ENCODE measurements around the gene NEFH. TPM values are rescaled to one million over a fixed set of nuclear protein-coding genes. Genes with fewer than 3 reads are reported as not detected.

Gene NEFH
- total RNA-seq, 1 donor from 2014 or later: 3.5 TPM

- no peaks in the 10 kb centered on the region for H3K4me1 Mint-ChIP-seq
- no peak overlapping the region for H3K4me3 Mint-ChIP-seq
- no peak overlapping the region for H3K27ac Mint-ChIP-seq
- no peak for TF ChIP-seq CTCF (IDR thresholded peaks at IDR 0.05; ENCODE audit: unreplicated experiment)
- no peak for DNase-seq (ENCODE audit: low spot score in 2 of 2, unreplicated experiment in 2 of 2)
- no peaks in the 10 kb centered on the region for H3K27me3 Mint-ChIP-seq (ENCODE audit: low read depth)
- H3K9me3 Mint-ChIP-seq: no peaks in the 10 kb centered on the region
- H3K36me3 Mint-ChIP-seq: peaks cover 41% of the 10 kb centered on the region
Observed at GRCh38 chr22:29521526-29521925, 41.5 kb downstream of the NEFH start.

GRCh38 chr22:29523761-29524160, 43.7 kb downstream of the NEFH start:
- Mint-ChIP-seq H3K4me1 (no peaks in the 10 kb centered on the region), H3K27me3 (ENCODE audit: low read depth) (no peaks in the 10 kb centered on the region), H3K36me3 (peaks cover 46% of the 10 kb centered on the region), H3K9me3 (no peaks in the 10 kb centered on the region), H3K27ac (no peak overlapping the region), H3K4me3 (no peak overlapping the region)
- DNase-seq (ENCODE audit: low spot score in 2 of 2, unreplicated experiment in 2 of 2): no peak
- no peak for TF ChIP-seq CTCF (IDR thresholded peaks at IDR 0.05; ENCODE audit: unreplicated experiment)

- H3K4me1 Mint-ChIP-seq: no peaks in the 10 kb centered on the region
Observed at GRCh38 chr22:29524442-29525191, 44.6 kb downstream of the NEFH start.

GRCh38 chr22:29528144-29528543, 48.1 kb downstream of the NEFH start:
- TF ChIP-seq CTCF (IDR thresholded peaks at IDR 0.05; ENCODE audit: unreplicated experiment): no peak
- no peak overlapping the region for H3K27ac Mint-ChIP-seq
- H3K27me3 Mint-ChIP-seq (ENCODE audit: low read depth): no peaks in the 10 kb centered on the region
- H3K9me3 Mint-ChIP-seq: no peaks in the 10 kb centered on the region
- no peak for DNase-seq (ENCODE audit: low spot score in 2 of 2, unreplicated experiment in 2 of 2)
- no peaks in the 10 kb centered on the region for H3K4me1 Mint-ChIP-seq
- H3K4me3 Mint-ChIP-seq: no peak overlapping the region
- H3K36me3 Mint-ChIP-seq: peaks cover 47% of the 10 kb centered on the region

More at GRCh38 chr22:29524442-29525191, 44.6 kb downstream of the NEFH start:
- Mint-ChIP-seq H3K4me3 (no peak overlapping the region), H3K9me3 (no peaks in the 10 kb centered on the region), H3K36me3 (peaks cover 44% of the 10 kb centered on the region), H3K27ac (no peak overlapping the region), H3K27me3 (ENCODE audit: low read depth) (no peaks in the 10 kb centered on the region)
- no peak for DNase-seq (ENCODE audit: low spot score in 2 of 2, unreplicated experiment in 2 of 2)
- TF ChIP-seq CTCF (IDR thresholded peaks at IDR 0.05; ENCODE audit: unreplicated experiment): no peak

GRCh38 chr22:29530716-29531115, 50.7 kb downstream of the NEFH start:
- H3K27me3 Mint-ChIP-seq (ENCODE audit: low read depth): no peaks in the 10 kb centered on the region
- no peak overlapping the region for H3K4me3 Mint-ChIP-seq
- DNase-seq (ENCODE audit: low spot score in 2 of 2, unreplicated experiment in 2 of 2): no peak
- H3K9me3 Mint-ChIP-seq: peaks cover 5% of the 10 kb centered on the region
- no peak for TF ChIP-seq CTCF (IDR thresholded peaks at IDR 0.05; ENCODE audit: unreplicated experiment)
- no peak overlapping the region for H3K27ac Mint-ChIP-seq
- peaks cover 52% of the 10 kb centered on the region for H3K36me3 Mint-ChIP-seq
- no peaks in the 10 kb centered on the region for H3K4me1 Mint-ChIP-seq

All from mesothelial cell of epicardium (in vitro differentiated cells).